ENCODE data around the gene SRPX. TPM values are rescaled to one million over a fixed set of nuclear protein-coding genes. Genes with fewer than 3 reads are reported as not detected.

Gene SRPX
- total and polyA plus RNA-seq, 12 donors, result 8.8 to 187 (median 80.0) TPM

DNA sequence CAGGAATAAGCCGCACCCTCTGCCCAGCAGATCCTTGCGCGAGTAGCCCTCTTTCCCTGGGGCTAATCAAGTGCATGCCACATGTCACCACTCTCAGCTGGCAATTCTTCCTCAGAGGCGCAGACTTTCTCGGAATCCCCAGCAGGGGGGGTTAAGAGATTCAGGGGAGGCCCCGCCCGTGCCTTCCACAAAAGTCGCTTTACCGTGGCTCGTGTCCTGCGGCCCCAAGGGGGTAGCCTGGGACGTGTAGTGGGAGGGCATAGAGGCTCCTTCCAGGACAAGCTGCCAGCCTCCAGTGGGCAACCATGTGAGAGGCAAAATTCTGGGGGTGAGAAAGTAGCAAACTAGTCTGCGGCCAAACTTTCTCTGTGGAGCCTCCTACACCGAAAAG is 652 bp downstream of the SRPX start:
- Histone ChIP-seq H3K4me1 (replicated peaks in 1 of 2) (peaks cover 0 to 4% of the 10 kb centered on the region in 2 donors), H3K27me3 (peaks cover 4% of the 10 kb centered on the region), H3K9me3 (replicated peaks in 1 of 3) (no peaks in the 10 kb centered on the region), H3K27ac (no peak overlapping the region), H3K36me3 (replicated peaks in 1 of 2) (no peaks in the 10 kb centered on the region), H3K4me3 (peak overlapping the region in 2 of 4 donors; percentile 11 to 61)
- peak; percentile 20 to 55 (median 35) for DNase-seq
- intact Hi-C loops (cut with DNase I), result no loop called here
- TF ChIP-seq CTCF (IDR thresholded peaks at IDR 0.05), result peak in 1 of 6 experiments; percentile 12
- TF ChIP-seq POLR2A (IDR thresholded peaks at IDR 0.05), result no peak
- 0 to 48% (median 12%) methylated on average over 3 to 14 of the region's 14 CpGs for WGBS, 4 donors

DNA sequence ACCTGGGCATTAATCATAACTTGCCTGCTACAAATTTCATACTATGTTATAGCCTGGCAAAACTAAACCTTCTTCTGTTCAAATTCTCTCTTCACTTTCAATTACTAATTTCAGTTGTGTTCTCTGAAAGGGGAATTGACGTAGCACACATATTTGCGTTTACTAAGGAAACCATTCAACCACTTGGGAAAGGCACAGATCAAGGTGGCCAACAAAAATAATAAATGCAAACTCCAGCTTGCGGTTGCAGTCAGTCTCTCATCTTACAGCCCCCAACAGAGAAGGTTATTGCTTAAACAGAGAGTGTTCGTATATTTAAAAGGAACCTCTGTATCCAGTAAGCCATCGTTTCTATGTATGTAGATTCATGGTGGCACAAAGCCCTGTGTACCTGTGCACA is 4.0 kb downstream of the SRPX start:
- H3K27me3 ChIP-seq, result peaks cover 7% of the 10 kb centered on the region
- TF ChIP-seq CTCF (IDR thresholded peaks at IDR 0.05) (no peak), POLR2A (IDR thresholded peaks at IDR 0.05) (no peak)
- no peaks in the 10 kb centered on the region for H3K36me3 ChIP-seq (replicated peaks in 1 of 2)
- H3K27ac ChIP-seq, result no peak overlapping the region
- no peak overlapping the region for H3K4me3 ChIP-seq
- no peaks in the 10 kb centered on the region for H3K9me3 ChIP-seq (replicated peaks in 1 of 3)
- peaks cover 0 to 4% of the 10 kb centered on the region in 2 donors for H3K4me1 ChIP-seq (replicated peaks in 1 of 2)
- no peak for DNase-seq
- 66 to 77% (median 72%) methylated on average over 5 of the region's 5 CpGs for WGBS, 4 donors
- intact Hi-C loops (cut with DNase I), result no loop called here

- TF ChIP-seq CTCF (IDR thresholded peaks at IDR 0.05) (no peak), POLR2A (IDR thresholded peaks at IDR 0.05) (no peak)
- 29 to 68% (median 66%) methylated on average over 4 to 11 of the region's 11 CpGs for WGBS, 4 donors
- Histone ChIP-seq H3K4me3 (no peak overlapping the region), H3K9me3 (replicated peaks in 1 of 3) (no peaks in the 10 kb centered on the region), H3K27ac (no peak overlapping the region), H3K4me1 (replicated peaks in 1 of 2) (peaks cover 0 to 4% of the 10 kb centered on the region in 2 donors), H3K36me3 (replicated peaks in 1 of 2) (no peaks in the 10 kb centered on the region), H3K27me3 (peaks cover 8% of the 10 kb centered on the region)
- intact Hi-C loops (cut with DNase I), result no loop called here
- DNase-seq, result no peak
These were observed 5.8 kb downstream of the SRPX start for GRCh38 chrX:38214551-38215531.

- DNase-seq, result no peak
- TF ChIP-seq POLR2A (IDR thresholded peaks at IDR 0.05), result no peak
- no peak for TF ChIP-seq CTCF (IDR thresholded peaks at IDR 0.05)
- Histone ChIP-seq H3K36me3 (replicated peaks in 1 of 2) (no peaks in the 10 kb centered on the region), H3K4me3 (no peak overlapping the region), H3K9me3 (replicated peaks in 1 of 3) (no peaks in the 10 kb centered on the region), H3K27ac (no peak overlapping the region), H3K4me1 (replicated peaks in 1 of 2) (peaks cover 0 to 4% of the 10 kb centered on the region in 2 donors), H3K27me3 (peaks cover 8% of the 10 kb centered on the region)
- intact Hi-C loops (cut with DNase I), result no loop called here
- WGBS, 4 donors, result 63 to 100% (median 94%) methylated on average over 1 of the region's 1 CpG; no CpG with 5 or more reads in 1 of the 4 donors
These were observed 6.6 kb downstream of the SRPX start for GRCh38 chrX:38214044-38214443.
